GM18498 (cell line): Measurements from ENCODE around the gene HIF3A.
"Not testable (repeated sequence)": the region's sequence is repeated elsewhere in the genome, so short reads cannot be mapped to it uniquely, and the experiment has no call there.

Experiments used
- ATAC-seq: cut with Tn5 transposase; IDR thresholded peaks from one replicate; pipeline ENCODE4 v1.9.1; 2021; ENCODE audit warnings: mild to moderate bottlenecking, moderate library complexity; ENCODE audit not compliant: unreplicated experiment

The HIF3A gene

DNA sequence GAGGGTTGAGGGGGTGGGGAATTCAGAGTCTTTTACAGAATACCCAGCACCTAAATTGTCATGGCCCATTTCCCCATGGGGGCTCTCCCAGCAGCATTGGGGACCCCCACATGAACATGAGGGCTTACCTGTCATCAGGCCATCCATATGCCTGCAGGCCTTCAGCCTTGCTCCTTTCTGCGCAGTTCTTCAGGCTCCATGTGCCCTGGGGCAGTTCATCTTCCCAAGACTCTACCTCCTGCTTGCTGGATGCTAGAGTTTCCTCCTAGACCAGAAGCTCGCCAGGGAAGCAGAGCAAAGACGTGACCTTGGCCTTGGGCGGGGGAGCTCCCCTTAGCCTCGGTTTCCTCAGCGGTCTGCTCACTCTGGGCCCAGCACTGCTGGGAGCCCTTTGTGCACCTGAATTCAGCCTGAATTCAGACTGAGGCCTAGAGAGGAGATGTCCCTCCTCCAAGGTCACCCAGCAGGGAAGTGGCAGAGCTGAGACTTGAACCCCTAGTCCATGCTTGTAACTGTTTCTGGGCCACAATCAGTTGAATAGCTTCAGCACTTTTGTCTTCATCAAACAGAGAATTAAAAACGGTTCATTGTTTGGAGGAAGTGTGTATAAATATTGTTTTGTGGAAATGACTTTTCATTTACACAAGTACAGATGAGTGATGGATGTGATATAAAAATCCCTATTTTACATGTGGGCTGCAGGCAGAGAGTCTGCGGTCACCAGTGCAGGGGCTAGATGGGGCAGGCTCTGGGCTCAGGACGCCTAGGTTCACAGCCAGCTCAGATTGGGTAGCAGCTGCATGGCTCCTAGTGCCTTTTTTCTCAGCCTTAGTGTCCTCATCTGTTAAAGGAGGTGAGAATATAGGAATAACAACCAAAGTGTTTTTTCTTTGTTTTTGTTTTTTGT, 59.6 kb downstream of the HIF3A start:
- no peak for ATAC-seq

DNA sequence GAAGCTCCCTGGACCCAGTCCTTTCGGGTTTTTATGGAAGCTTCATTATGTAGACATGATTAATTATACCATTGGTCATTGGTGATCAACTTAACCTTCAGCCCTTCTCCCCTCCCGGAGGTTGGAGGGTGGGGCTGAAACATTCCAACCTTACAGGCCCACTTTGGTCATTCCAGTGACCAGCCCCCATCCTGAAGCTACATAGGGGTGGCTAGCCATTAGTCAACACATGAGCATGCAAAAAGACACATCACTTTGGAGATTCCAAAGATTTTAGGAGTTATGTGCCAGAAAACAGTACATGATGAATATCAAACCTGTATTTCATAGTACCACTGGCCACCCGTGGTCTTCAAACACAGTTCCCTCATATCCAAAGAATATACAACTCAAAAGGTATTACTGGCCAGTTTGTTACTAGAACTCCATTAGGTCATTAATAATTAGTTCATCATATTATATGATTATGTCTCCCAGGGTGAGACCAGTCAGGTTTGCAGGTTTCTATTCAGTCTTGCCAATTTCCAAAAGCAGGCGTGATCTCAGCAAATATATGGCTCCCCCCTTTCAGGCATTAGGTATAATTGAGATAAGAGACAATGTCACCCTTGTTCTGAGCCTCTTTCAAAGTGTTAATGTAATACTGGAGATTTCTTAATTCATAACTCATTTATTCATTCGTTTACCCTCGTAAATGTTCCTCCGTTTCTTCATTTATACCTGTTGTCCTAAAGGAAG, 61.2 kb downstream of the HIF3A start:
- ATAC-seq: no peak

DNA sequence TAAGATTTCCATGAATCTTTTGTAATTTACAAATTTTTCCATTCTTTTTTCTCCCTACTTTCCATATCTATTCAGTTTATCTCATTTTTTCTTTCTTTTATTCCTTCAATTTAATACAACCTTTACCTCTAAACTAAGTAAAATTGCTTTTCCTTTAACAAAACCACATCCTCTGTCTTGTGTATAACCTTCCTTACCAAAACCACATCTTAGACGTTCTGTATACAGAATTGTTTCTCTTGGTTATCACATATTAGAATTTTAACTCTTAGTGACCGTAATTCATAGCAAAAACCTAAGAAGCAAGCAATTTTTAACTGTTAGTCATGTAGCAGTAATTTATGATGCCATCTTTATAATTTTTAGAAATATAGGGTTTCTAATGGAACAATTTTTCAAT, 65.1 kb downstream of the HIF3A start:
- ATAC-seq: no peak

DNA sequence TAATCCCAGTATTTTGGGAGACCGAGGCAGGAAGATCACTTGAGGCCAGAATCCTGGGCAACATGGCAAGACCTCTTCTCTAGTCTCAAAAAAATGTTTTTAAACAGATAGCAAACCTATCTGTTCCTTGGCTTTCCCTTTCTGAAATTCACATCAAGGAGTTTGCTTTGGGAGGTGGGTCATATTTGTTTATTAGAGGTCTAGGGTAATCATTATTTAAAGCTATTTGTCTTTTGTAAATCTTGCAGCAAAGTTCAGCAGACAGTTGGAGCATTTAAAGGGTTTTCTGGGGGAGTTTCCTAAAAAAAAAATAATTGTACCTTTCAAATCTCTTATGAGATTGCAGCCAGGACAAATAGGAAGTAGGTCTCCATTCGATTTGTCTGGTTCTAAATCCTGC, 67.5 kb downstream of the HIF3A start:
- ATAC-seq: no peak

DNA sequence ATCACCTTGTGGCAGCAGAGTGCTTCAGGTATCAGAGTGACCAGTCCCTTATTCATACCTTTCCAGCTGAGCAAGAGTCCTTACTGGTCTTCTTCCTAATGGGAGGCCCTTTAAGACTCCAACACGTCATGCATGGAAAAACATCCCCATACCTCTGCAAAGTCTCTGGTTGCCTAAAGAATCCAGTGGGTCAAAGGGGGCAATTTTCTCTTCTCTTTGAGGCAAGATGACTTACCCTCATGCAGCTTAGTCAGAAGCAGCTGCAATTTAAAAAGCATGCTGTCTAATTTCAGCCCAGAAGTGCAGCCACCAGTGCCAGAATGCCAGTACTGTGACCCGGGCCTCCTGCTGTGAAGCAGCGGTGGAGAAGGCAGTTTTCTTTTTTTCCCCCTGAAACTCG, 68.7 kb downstream of the HIF3A start:
- no peak for ATAC-seq

DNA sequence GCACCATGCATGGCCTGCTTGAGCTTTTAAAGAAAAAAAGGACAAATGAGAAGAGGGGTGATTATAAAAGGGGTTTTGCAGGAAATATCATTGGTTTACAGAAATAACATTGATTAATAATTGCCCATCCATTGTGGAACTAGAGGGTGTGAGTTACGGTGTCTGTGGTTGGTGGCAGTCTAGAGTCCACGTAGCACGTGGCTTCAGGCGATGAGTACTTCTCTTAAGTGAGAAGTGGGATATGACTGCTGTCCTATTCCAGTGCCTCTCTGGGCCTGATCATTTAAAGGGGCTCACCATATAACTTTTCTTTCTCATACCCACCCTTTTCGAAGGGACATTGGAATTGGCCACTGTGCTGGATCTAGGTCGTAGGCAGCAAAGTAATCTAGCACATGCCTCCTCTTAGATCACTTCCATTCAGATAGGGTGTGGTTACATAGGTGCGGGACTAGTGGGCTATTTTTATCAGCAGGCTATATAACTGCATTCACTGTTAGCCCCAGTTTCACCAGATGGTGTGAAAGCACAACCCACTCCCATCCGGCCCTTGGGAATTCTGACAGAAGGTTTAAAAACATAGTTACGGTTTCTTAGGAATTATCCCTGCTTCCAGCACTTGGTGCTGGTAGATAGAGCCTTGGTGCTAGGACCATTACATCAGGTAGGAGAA, 69.9 kb downstream of the HIF3A start:
- no peak for ATAC-seq

DNA sequence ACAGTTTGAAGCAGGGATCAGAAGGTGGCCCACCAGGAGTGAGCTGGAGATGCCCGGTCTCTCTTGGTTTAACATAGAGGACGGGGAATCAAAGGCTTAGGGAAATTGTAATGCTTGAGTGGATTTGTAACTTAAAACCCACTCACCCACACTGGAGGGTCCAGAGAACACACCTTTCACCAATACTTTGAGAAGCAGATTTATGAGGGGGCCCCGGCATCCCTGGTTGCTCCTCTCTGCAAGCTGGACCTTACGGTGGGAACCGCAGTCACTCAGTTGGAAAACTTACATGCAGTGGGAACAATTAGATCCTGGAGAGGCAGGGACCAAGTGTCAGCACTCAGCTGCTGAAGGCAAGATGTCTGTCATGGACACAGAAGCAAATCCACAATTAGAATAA, 70.6 kb downstream of the HIF3A start:
- ATAC-seq: no peak

DNA sequence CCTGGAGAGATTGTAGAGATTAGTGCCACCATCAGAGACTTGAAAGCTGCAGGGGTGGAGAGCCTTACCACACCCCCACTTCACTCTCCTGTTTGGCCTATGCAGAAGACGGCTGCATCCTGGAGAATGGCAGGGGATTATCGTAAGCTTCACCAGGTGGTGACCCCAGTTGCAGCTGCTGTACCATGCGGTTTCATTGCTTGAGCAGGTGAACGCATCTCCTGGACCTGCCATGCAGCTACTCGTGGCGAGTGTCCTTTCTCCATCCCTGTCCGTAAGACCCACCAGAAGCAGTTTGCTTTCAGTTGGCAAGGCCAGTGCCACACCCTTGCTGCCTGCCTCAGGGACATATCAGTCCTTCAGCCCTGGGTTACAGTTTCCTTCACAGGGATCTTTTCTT, 71.3 kb downstream of the HIF3A start:
- no peak for ATAC-seq

DNA sequence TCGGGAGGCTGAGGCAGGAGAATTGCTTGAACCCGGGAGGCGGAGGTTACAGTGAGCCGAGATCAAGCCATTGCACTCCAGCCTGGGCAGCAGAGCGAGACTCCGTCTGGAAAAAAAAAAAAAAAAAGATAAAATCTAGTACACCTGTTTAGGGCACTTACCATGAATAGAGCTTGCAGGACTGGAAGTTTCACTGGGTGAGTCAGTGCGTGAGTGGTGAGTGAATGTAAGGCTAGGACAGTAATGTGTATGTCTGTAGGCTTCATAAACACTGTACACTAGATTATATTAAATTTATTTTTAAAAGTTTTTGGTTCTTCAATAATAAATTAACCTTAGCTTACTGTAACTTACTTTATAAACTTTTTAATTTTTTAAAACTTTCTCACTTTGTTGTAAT, 73.0 kb downstream of the HIF3A start:
- no peak for ATAC-seq

DNA sequence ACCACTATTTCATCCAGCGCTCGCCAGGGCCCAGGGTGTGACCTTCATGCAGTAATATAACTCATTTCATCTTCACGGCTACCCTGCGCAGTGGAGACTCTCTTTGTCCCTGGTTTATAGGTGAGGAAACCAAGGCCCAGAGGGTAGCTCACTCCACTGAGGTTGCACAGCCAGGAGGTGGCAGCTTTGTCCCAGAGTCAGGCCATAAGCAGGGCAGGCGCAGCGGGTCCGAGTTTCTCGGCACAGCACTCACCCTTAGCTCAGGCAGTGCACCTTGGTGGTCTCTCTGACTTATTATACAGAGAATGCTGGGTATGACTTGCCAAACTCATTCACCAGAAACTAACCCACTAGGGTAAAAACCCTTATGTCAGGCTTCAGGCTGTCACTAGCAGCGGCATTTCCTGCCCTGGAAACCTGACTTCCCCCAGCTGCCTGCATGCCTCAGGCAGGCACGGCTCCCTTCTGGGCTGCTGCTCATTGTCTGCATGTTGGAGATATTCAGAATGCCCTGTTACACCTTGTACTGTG, 74.6 kb downstream of the HIF3A start:
- ATAC-seq: no peak

DNA sequence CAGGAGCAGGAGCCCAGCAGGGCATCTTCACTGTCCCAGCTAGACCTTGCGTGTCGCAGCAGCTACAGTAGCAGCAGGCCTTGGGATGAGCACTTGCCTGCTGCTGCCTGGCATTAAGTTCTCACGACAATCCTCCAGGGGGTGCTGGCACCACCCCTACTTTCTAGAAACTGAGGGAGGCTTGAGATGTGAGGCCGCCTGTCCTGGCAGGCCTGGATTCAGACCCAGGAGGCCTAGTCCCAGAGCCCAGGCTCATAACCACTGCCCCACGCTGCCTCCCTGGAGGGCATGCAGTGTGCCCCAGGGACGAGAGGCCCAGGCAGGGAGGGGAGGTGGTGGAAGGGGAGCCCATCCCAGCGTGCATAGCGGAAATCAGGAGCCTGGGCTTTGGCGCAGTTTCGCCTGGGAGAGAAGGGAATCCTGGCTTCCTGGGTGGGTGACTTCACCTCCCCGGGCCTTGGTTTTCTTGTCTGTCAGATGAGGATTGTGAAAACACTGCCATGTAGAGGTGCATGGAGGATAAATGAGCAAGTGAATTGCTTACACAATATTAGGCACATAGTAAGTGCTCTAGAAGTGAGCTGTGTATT, 76.2 kb downstream of the HIF3A start:
- ATAC-seq: no peak

DNA sequence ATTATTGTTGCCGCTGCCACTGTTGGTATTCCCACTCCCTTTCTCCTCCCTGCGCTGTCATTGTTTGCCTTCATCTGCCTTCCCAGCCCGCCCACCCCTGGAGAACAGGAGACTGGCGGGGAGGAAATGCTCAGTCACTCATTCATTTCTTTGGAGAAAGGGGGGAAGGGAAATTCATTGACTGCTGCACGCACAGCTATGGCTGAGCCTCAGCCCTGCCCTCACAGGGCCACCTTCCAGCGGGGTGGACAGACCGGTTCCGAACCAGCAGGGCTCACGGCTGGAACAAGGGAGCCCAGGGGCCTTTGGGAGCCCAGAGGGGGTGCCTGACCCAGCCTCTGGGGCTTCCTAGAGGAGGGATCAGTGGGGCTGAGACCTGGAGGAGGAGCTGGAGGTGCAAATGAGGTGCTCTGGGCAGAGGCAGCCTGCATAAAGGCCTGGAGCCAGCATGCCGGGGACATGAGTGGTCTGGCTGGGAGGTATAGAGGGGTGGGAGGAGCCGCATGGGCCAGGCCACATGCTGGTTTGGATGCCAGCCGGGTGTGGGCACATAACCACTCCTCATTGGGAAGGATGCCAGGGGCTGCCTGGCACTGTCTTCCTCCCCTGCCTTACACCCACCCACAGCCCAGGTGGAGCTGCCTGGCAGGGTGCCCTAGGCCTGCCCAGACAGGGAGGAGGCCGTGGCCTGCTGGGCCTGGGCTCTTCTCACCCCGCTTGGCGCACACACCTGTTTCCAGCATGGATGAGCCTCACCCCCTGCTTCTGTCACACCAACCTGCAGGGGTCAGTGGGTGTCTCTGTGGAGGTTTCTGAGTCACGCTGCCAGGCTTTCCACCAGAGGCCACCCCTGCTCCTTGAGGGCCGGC, 76.9 kb downstream of the HIF3A start:
- ATAC-seq: no peak

DNA sequence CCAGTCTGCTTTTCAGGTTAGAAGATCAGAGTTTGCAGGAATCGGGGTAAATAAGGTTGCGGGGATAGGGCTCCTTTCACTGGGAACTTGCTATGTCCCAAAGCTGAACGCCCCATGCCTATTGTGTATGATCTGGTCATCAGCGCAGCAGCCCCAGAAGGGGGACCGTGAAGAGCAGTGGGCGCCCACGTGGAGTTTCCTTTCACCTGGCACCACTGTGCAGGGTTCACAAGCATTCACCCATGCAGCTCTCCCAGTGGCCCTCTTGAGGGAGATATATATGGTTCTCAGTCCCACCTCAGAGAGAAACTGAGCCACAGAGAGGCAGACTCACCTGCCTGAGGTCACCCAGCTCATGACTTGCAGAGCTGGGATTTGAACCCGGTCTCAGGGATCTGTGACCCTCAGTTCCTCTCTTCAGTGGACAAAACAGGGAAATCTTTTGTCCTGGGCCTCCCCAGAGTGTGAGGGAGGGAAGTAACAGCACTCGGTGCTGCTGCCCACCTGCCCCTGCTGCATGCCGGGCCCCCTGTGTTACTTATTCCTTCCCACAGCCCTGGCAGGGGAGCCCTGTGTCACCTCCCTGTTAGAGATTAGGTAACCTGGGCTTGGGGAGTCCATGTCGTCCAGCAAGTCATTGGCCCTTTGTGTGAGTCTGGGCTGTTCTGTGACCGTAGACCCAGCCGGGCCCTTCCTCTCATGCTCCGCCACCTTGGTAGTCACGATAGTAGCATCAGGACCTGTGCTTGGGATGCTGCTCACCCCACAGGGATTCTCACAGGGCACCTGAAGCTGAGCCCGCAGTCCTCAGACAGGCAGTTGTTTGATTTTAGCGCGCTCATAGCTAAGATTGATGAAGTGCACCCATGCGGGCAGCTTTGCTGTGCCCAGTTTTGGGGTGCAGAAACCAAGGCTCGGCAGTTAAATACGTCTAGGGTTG, 78.0 kb downstream of the HIF3A start:
- no peak for ATAC-seq

DNA sequence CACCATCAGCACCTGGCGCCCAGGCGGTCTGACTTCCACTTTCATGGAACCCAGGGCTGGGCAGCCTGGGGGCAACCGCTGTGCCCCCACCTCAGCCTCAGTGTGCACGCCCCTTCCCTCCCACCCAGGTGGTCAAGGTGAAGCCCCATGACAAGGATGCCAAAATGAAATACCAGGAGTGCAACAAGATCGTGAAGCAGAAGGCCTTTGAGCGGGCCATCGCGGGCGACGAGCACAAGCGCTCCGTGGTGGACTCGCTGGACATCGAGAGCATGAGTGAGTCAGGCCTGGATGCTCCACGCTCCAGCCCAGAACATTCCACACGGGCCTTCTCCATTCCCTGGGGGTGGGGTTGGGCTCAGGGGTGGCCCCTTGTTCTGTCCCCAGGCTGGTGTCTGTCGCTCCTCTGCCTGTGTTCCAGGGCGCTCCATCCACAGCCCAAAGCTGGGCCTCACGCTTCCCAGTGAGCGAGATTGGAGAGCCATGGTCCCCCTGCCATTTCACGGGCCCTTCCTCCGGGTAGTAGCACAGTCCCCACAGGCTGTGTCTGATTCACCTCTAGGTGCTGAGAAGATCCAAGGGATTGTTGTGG, 78.7 kb downstream of the HIF3A start:
- ATAC-seq: not testable (repeated sequence)

DNA sequence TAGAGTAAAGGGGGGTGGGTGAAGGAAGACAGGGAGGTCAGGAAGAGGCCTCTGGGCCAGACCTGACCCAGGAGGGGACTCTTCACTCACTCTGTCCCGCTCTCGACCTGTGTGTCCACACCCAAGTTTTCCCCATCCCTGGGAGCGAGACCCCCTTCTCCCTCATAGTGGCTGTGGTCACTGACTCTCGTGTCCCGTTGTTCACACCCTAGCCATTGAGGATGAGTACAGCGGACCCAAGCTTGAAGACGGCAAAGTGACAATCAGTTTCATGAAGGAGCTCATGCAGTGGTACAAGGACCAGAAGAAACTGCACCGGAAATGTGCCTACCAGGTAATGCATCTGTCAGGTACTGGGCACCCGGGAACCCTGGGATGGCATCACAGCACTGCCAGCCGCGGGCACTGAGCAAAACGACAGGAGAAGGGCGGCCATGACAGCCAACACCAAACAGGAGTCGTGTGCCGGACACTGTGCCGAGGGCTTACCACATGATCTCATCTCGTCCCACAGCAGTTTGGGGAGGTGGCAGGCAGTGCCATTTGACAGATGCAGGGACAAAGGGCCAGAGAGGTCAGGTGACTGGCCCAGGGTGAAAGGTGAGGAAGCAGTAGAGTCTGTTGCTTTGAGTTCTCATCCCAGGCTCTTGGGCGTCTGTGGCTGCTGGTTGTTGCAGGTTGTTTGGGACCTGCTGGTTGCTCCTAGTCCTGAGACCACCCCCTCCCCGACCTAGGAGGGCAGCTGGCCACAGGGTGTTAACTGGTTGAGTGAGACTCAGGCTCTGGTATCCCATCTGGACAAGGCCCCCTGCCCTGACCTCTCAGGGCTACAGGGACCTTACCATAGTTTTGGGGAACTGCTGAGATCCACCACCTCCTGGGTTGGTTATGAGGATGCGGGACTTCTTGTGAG, 79.7 kb downstream of the HIF3A start:
- ATAC-seq: no peak

DNA sequence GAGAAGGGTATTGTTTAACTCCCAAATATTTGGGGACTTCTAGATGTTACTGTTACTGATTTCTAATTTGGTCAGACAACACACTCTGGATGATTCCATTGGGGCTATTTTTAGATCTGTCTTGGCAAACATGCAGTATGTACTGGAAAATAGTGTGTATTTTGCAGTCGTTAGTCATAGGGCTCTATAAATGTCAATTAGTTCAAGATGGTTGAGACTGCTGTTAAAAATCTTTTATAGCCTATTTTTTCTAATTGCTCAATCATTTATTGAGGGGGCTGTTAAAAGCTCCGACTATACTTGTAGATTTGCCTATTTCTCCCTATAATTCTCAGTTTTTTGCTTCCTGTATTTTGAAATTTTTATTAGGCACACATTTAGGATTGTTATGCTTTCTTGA, 81.4 kb downstream of the HIF3A start:
- no peak for ATAC-seq

DNA sequence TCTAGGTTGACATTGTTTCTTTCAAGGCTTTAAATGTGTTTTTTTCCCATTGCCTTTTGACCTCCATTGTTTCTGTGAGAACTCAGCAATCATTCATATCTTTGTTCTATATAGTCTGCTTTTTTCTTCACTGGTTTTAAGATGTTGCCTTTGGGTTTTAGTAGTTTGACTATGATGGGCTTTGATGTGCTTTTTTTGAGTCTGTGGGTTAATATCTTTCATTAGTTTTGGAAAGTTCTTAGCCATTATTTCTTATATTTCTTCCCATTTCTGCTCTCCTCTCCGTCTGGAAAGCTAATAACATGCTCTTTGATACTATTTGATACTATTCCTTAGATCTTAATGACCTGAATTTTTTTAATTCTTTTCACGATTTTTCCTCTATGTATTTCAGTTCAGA, 83.8 kb downstream of the HIF3A start:
- ATAC-seq: no peak

DNA sequence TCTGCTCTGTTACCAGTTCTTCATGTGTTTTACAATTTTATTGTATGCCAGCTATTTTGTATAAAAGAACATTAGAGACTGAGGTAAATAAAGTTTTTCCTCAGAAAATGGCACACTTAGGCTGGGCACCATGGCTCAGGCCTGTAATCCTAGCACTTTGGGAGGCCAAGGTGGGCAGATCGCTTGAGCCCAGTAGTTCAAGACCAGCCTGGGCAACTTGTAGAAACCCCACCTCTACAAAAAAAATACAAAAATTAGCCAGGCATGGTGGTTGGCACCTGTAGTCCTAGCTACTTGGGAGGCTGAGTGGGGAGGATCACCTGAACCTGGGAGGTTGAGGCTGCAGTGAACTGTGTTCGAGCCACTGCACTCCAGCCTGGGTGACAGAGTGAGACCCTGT, 84.5 kb downstream of the HIF3A start:
- no peak for ATAC-seq
